A673 (cell line): Measurements from ENCODE around the gene VPS33A. TPM values are rescaled to one million over a fixed set of nuclear protein-coding genes. Genes with fewer than 3 reads are reported as not detected.

ENCODE experiments used
- BruUV-seq: library from RNA; stranded (reverse); fragments of 400-500 nt; replicated peaks from 2 replicates; lab custom pipeline; 2021; lab: Mats Ljungman, UMichigan
- CTCF ChIA-PET: fragments of 300-600 bp; sonication (Branson Sonifier 250); formaldehyde crosslinking; loops from one replicate; lab custom pipeline; 2022; ENCODE audit warnings: antibody characterized with exemption; lab: Charles Lee
- POLR2A ChIA-PET: fragments of 300-600 bp; sonication (Branson Sonifier 250); formaldehyde crosslinking; loops from one replicate; lab custom pipeline; 2022; ENCODE audit warnings: antibody characterized with exemption; ENCODE audit not compliant: low non-redundant PET; lab: Charles Lee
- DNase-seq: peaks from one replicate; pipeline ENCODE4 v3.0.0-alpha.2; 2015; ENCODE audit warnings: low spot score
- H3K27ac ChIP-seq: fragments of 200-600 bp; sonication (generic); 2 replicates; pipeline ENCODE4 v1.5.1; 2016; ENCODE audit warnings: mixed run types, low read depth, mild to moderate bottlenecking, mixed read lengths, antibody characterized with exemption, low read length; ENCODE audit not compliant: poor library complexity, severe bottlenecking
- H3K27me3 ChIP-seq: fragments of 200-600 bp; sonication (generic); replicated peaks from 2 replicates; pipeline ENCODE4 v1.6.1; 2017; ENCODE audit warnings: mixed run types, low read depth, mild to moderate bottlenecking, mixed read lengths, antibody characterized with exemption, low read length; ENCODE audit not compliant: insufficient read depth, poor library complexity
- H3K36me3 ChIP-seq: fragments of 200-600 bp; sonication (generic); 2 replicates; pipeline ENCODE4 v1.6.1; 2016; ENCODE audit warnings: mixed run types, mild to moderate bottlenecking, mixed read lengths, antibody characterized with exemption, low read length; ENCODE audit not compliant: insufficient read depth, poor library complexity, severe bottlenecking
- H3K4me1 ChIP-seq: fragments of 200-600 bp; sonication (generic); 2 replicates; pipeline ENCODE4 v1.6.1; 2017; ENCODE audit warnings: mixed run types, mild to moderate bottlenecking, mixed read lengths, antibody characterized with exemption, low read length; ENCODE audit not compliant: insufficient read depth, poor library complexity, severe bottlenecking
- H3K4me3 ChIP-seq: fragments of 200-600 bp; sonication (generic); 2 replicates; pipeline ENCODE4 v1.5.1; 2016; ENCODE audit warnings: low read depth, mixed run types, mild to moderate bottlenecking, mixed read lengths, low read length; ENCODE audit not compliant: poor library complexity, severe bottlenecking
- H3K9me3 ChIP-seq: fragments of 200-600 bp; sonication (generic); 2 replicates; pipeline ENCODE4 v1.6.1; 2016; ENCODE audit warnings: mixed run types, low read depth, mild to moderate bottlenecking, mixed read lengths, antibody characterized with exemption, low read length; ENCODE audit not compliant: poor library complexity, severe bottlenecking
- CTCF ChIP-seq: fragments of 300-800, 200-600 bp; sonication (generic); conservative IDR thresholded peaks from 2 replicates; pipeline ENCODE4 v1.5.1; 2017; ENCODE audit warnings: low read depth, mild to moderate bottlenecking, antibody characterized with exemption, low read length, moderate library complexity, mixed read lengths
- EZH2 ChIP-seq: fragments of 200-600 bp; sonication (generic); IDR thresholded peaks from 2 replicates; pipeline ENCODE4 v1.6.1; 2017; ENCODE audit warnings: borderline replicate concordance, low read depth, mild to moderate bottlenecking, mixed read lengths, antibody characterized with exemption, low read length; ENCODE audit not compliant: poor library complexity, severe bottlenecking
- intact Hi-C: fragments of 100-400 bp; cut with micrococcal nuclease; formaldehyde crosslinking; loops from one replicate; pipeline ENCODE4 v1.10.0; 2022; ENCODE audit not compliant: unreplicated experiment
- total RNA-seq: library from RNA; stranded (reverse); gene quantifications from 2 replicates; pipeline ENCODE4 v1.2.3, GENCODE V29; 2021

VPS33A gene
- total RNA-seq, 1 experiment from 2014 or later: 35.3 TPM

GRCh38 chr12:122235741-122236140 is 30.6 kb downstream of the VPS33A start:
- Histone ChIP-seq H3K4me1 (no peaks in the 10 kb centered on the region), H3K27me3 (no peaks in the 10 kb centered on the region), H3K27ac (no peak overlapping the region), H3K4me3 (no peak overlapping the region), H3K9me3 (no peaks in the 10 kb centered on the region), H3K36me3 (no peaks in the 10 kb centered on the region)
- no TSS peak for BruUV-seq
- ChIA-PET CTCF (no interaction called here), POLR2A (no interaction called here)
- no peak for TF ChIP-seq CTCF
- TF ChIP-seq EZH2: no peak
- DNase-seq: no peak
- intact Hi-C loops: no loop called here

GRCh38 chr12:122232691-122233090 is 33.6 kb downstream of the VPS33A start:
- Histone ChIP-seq H3K4me3 (no peak overlapping the region), H3K9me3 (no peaks in the 10 kb centered on the region), H3K27ac (no peak overlapping the region), H3K36me3 (no peaks in the 10 kb centered on the region), H3K4me1 (no peaks in the 10 kb centered on the region), H3K27me3 (no peaks in the 10 kb centered on the region)
- TF ChIP-seq EZH2: no peak
- no peak for TF ChIP-seq CTCF
- intact Hi-C loops: no loop called here
- no peak for DNase-seq
- CTCF ChIA-PET: no interaction called here
- BruUV-seq: no TSS peak
- POLR2A ChIA-PET: no interaction called here

- H3K36me3 ChIP-seq: no peaks in the 10 kb centered on the region
- CTCF ChIA-PET: no interaction called here
- no peak for DNase-seq
- POLR2A ChIA-PET: no interaction called here
- H3K9me3 ChIP-seq: no peaks in the 10 kb centered on the region
- no peaks in the 10 kb centered on the region for H3K27me3 ChIP-seq
- peaks cover 8% of the 10 kb centered on the region for H3K4me1 ChIP-seq
- H3K27ac ChIP-seq: no peak overlapping the region
- BruUV-seq: no TSS peak
- intact Hi-C loops: no loop called here
- TF ChIP-seq CTCF (no peak), EZH2 (no peak)
- no peak overlapping the region for H3K4me3 ChIP-seq
These were observed 35.5 kb downstream of the VPS33A start for GRCh38 chr12:122230798-122231197.
